ENCODE measurements around the gene KL. TPM values are rescaled to one million over a fixed set of nuclear protein-coding genes. Genes with fewer than 3 reads are reported as not detected.

KL gene
- total RNA-seq, 1 experiment from 2014 or later = 0.52 TPM

DNA sequence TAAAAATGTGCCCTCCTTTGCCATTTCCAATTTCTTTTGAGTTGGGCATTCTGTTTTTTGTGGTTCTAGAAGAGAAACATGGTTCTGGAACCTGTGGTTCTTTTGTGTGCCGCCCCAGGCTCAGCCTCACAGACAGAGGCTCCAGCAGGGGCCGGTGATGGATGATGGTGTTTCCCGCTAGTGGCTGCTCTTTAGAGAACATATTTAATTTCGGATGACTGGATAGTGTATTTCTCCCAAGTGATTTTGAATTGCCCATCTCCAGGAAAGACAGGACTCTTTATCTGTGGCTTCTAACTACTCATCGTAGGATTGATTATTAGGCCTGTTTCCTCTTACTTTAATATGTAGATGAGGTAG is 75.2 kb downstream of the KL start:
- no peaks in the 10 kb centered on the region for H3K9me3 Mint-ChIP-seq (ENCODE audit: low read depth, unreplicated experiment)
- no peak overlapping the region for H3K4me3 Mint-ChIP-seq (ENCODE audit: low read depth, unreplicated experiment)
- intact Hi-C loops (cut with micrococcal nuclease; ENCODE audit: unreplicated experiment) = no loop called here
- no peak for DNase-seq
- BruUV-seq (replicated peaks) = no TSS peak
- no peak overlapping the region for H3K27ac Mint-ChIP-seq (ENCODE audit: unreplicated experiment)
- no peaks in the 10 kb centered on the region for H3K27me3 Mint-ChIP-seq (ENCODE audit: unreplicated experiment)
- no peaks in the 10 kb centered on the region for H3K4me1 Mint-ChIP-seq (ENCODE audit: low read depth, unreplicated experiment)
- no peaks in the 10 kb centered on the region for H3K36me3 Mint-ChIP-seq (ENCODE audit: insufficient read depth, unreplicated experiment)
- TF ChIP-seq, protein P1, sequence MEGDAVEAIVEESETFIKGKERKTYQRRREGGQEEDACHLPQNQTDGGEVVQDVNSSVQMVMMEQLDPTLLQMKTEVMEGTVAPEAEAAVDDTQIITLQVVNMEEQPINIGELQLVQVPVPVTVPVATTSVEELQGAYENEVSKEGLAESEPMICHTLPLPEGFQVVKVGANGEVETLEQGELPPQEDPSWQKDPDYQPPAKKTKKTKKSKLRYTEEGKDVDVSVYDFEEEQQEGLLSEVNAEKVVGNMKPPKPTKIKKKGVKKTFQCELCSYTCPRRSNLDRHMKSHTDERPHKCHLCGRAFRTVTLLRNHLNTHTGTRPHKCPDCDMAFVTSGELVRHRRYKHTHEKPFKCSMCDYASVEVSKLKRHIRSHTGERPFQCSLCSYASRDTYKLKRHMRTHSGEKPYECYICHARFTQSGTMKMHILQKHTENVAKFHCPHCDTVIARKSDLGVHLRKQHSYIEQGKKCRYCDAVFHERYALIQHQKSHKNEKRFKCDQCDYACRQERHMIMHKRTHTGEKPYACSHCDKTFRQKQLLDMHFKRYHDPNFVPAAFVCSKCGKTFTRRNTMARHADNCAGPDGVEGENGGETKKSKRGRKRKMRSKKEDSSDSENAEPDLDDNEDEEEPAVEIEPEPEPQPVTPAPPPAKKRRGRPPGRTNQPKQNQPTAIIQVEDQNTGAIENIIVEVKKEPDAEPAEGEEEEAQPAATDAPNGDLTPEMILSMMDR (IDR thresholded peaks at IDR 0.05; ENCODE audit: unreplicated experiment) = no peak
- CTCF ChIA-PET = no interaction called here

DNA sequence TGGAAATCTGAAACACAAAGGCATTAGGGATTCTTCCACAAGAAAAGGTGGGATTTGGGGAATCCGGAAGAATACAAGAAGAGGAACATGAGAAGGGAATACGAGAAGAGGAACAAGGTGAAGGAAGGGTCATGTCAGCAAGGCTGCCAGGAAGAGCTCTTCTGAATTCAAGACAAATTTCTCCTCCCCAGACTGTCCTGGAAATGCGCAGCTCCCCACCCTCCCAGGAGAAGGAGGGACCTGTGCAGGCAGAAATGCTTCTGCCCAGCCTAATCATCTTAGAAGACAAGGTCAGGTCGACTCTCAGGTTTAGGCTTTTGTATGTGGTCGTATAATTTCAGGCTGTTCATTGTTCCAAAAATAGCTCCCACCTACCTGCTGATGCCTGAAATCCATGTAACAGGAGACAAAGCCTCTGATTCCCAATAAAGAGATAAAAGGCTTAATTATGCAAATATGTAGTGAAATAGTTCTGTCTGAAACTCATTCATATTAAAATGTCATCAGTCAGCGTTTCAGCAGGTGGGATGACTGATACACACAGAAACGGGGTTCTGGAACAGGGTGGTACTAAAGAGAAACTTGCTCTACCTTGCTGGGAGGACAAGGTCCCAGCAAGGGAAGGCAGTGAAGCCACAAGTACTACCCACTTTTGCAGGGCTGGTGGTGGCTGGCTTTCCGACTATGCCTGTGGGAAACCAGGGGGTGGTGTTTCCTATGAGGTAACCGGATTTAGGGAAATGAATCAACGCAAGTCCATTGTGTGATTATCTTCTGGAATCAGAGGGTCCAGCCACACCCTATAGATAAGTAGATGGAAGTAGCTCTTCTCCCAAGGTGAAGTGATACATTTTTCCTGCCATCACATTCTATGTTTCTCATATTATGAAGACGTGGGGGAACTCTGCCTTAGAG is 76.1 kb downstream of the KL start:
- H3K27me3 Mint-ChIP-seq (ENCODE audit: unreplicated experiment) = no peaks in the 10 kb centered on the region
- TF ChIP-seq, protein P1 (IDR thresholded peaks at IDR 0.05; ENCODE audit: unreplicated experiment) = no peak
- intact Hi-C loops (cut with micrococcal nuclease; ENCODE audit: unreplicated experiment) = no loop called here
- no peaks in the 10 kb centered on the region for H3K36me3 Mint-ChIP-seq (ENCODE audit: insufficient read depth, unreplicated experiment)
- no peak overlapping the region for H3K4me3 Mint-ChIP-seq (ENCODE audit: low read depth, unreplicated experiment)
- no peak overlapping the region for H3K27ac Mint-ChIP-seq (ENCODE audit: unreplicated experiment)
- CTCF ChIA-PET = no interaction called here
- DNase-seq = no peak
- no peaks in the 10 kb centered on the region for H3K4me1 Mint-ChIP-seq (ENCODE audit: low read depth, unreplicated experiment)
- no peaks in the 10 kb centered on the region for H3K9me3 Mint-ChIP-seq (ENCODE audit: low read depth, unreplicated experiment)
- BruUV-seq (replicated peaks) = no TSS peak

DNA sequence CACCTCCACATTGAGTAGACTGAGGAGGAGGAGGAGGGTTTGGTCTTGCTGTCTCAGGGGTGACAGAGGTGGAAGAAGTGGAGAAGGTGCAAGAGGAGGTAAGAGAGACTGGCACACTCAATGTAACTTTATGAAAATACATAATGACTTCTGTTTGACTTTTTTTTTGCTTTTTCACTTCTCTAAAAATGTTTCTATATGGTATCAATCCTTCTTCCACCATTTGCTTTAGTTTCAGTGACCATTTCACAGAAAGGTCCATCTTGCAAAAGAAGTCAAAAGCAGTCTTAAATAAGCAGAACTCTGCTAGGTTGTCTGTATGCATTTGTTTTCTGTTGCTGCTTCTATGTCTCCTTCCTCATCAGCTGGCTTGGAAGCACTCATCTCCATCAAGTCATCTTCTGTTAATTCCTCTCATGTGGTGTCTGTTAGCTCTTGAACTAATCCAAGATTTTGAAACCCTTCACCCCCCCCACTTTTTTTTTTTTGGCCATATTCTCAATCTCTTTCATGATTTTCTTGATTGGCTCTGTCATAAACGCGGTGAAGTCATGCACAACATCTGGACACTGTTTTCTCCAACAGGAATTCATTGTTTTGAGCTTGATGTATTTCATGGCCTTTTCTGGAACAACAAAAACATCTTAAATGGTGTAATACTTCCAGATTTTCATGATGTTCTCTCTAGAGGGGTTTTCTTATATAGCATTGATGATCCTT is 80.8 kb downstream of the KL start:
- Mint-ChIP-seq H3K9me3 (ENCODE audit: low read depth, unreplicated experiment) (no peaks in the 10 kb centered on the region), H3K27ac (ENCODE audit: unreplicated experiment) (no peak overlapping the region), H3K36me3 (ENCODE audit: insufficient read depth, unreplicated experiment) (no peaks in the 10 kb centered on the region), H3K27me3 (ENCODE audit: unreplicated experiment) (no peaks in the 10 kb centered on the region), H3K4me3 (ENCODE audit: low read depth, unreplicated experiment) (no peak overlapping the region), H3K4me1 (ENCODE audit: low read depth, unreplicated experiment) (no peaks in the 10 kb centered on the region)
- intact Hi-C loops (cut with micrococcal nuclease; ENCODE audit: unreplicated experiment) = no loop called here
- DNase-seq = no peak
- TF ChIP-seq, protein P1 (IDR thresholded peaks at IDR 0.05; ENCODE audit: unreplicated experiment) = no peak
- BruUV-seq (replicated peaks) = no TSS peak
- CTCF ChIA-PET = no interaction called here

DNA sequence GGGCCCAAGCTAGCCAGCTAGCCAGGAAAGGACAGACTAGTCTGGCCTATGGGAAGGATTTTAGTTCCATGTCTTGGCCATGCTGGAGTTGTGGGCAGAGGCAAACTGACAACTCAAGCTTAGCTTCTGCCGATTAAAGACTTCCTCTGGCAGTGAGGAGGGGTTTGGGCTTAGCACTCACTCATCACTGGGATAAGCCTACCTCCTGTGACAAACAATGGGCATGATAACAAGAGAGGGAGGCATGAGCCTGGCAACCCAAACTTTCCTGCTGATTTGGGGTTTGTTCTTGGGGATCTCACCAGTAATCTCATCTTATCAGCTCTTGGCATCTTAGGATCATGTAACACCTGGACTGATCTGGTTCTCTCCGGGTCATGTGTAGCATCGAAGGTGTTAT is 83.6 kb downstream of the KL start:
- H3K4me3 Mint-ChIP-seq (ENCODE audit: low read depth, unreplicated experiment) = no peak overlapping the region
- CTCF ChIA-PET = no interaction called here
- H3K4me1 Mint-ChIP-seq (ENCODE audit: low read depth, unreplicated experiment) = no peaks in the 10 kb centered on the region
- no peaks in the 10 kb centered on the region for H3K9me3 Mint-ChIP-seq (ENCODE audit: low read depth, unreplicated experiment)
- TF ChIP-seq, protein P1 (IDR thresholded peaks at IDR 0.05; ENCODE audit: unreplicated experiment) = no peak
- H3K27me3 Mint-ChIP-seq (ENCODE audit: unreplicated experiment) = no peaks in the 10 kb centered on the region
- H3K36me3 Mint-ChIP-seq (ENCODE audit: insufficient read depth, unreplicated experiment) = no peaks in the 10 kb centered on the region
- BruUV-seq (replicated peaks) = no TSS peak
- intact Hi-C loops (cut with micrococcal nuclease; ENCODE audit: unreplicated experiment) = no loop called here
- no peak overlapping the region for H3K27ac Mint-ChIP-seq (ENCODE audit: unreplicated experiment)
- DNase-seq = no peak
